Naive thymus-derived CD8-positive, alpha-beta T cell (primary cell): ENCODE results near the gene CASR. TPM values are rescaled to one million over a fixed set of nuclear protein-coding genes. Genes with fewer than 3 reads are reported as not detected.
A peak's percentile ranks its signal among the peaks of the same experiment; 100 is the strongest.
"Not testable (repeated sequence)": the region's sequence is repeated elsewhere in the genome, so short reads cannot be mapped to it uniquely, and the experiment has no call there.

ENCODE experiments used
- ATAC-seq, 2 donors: fragments of 150-1000 bp; cut with Tn5 transposase in 1 of 2; sonication (Bioruptor Pico), chemical (Tn5 transposase) in 1 of 2; 1 replicate in 1 of 2; 2 replicates in 1 of 2; pipeline ENCODE4 v1.10.0; 2021; ENCODE audit warnings: mild to moderate bottlenecking in 2 of 2, moderate library complexity in 2 of 2
- POLR2A ChIA-PET: fragments of 350-600 bp; sonication (Branson Sonifier 250); formaldehyde crosslinking; loops from one replicate; lab custom pipeline; 2021; ENCODE audit warnings: antibody characterized with exemption; lab: Charles Lee
- DNase-seq, 10 donors: peaks; one replicate each; pipeline versions ENCODE4 v3.0.0 to v3.0.0-alpha.2; 2020 to 2022
- H3K27ac Mint-ChIP-seq, 10 donors: one replicate each; pipeline ENCODE4 v1.8.0; 2020 to 2022; ENCODE audit warnings: mild to moderate bottlenecking in 10 of 10, mixed read lengths in 10 of 10, moderate library complexity in 4 of 10, inconsistent platforms in 1 of 10
- H3K27me3 Mint-ChIP-seq, 5 donors: one replicate each; pipeline ENCODE4 v1.8.0; 2021 to 2022; ENCODE audit warnings: mixed read lengths in 5 of 5
- H3K36me3 Mint-ChIP-seq, 3 donors: one replicate each; pipeline ENCODE4 v1.8.0; 2020 to 2022; ENCODE audit warnings: mixed read lengths in 3 of 3, mild to moderate bottlenecking in 2 of 3, inconsistent platforms in 1 of 3
- H3K4me1 Mint-ChIP-seq, 4 donors: one replicate each; pipeline ENCODE4 v1.8.0; 2021 to 2022; ENCODE audit warnings: mixed read lengths in 4 of 4
- H3K4me3 Mint-ChIP-seq, 10 donors: one replicate each; pipeline ENCODE4 v1.8.0; 2020 to 2022; ENCODE audit warnings: mild to moderate bottlenecking in 10 of 10, mixed read lengths in 10 of 10, moderate library complexity in 6 of 10, inconsistent platforms in 1 of 10
- H3K9me3 Mint-ChIP-seq, 9 donors: one replicate each; pipeline ENCODE4 v1.8.0; 2020 to 2022; ENCODE audit warnings: mixed read lengths in 9 of 9, mild to moderate bottlenecking in 3 of 9, inconsistent platforms in 1 of 9, moderate library complexity in 1 of 9
- polyA plus RNA-seq, 3 donors: library from polyadenylated mRNA; unstranded; fragments of 300-500 nt; fragmentation: Illumina TruSeq; gene quantifications; one replicate each; pipeline ENCODE4 v1.2.3, GENCODE V29; 2021
- total RNA-seq, 8 experiments: library from RNA in 2 of 8; stranded (reverse) in 2 of 8; gene quantifications; one replicate each; pipeline ENCODE4 v1.2.3 and lab custom pipeline; 2021 to 2026

CASR gene
- total and polyA plus RNA-seq, 5 experiments from 2014 or later: not detected

GRCh38 chr3:122186372-122186771 is 2.9 kb downstream of the CASR start:
- POLR2A ChIA-PET: no interaction called here
- Mint-ChIP-seq H3K27ac (no peak overlapping the region), H3K9me3 (no peaks in the 10 kb centered on the region), H3K36me3 (peaks cover 0 to 3% (median 0%) of the 10 kb centered on the region in 3 donors), H3K4me3 (no peak overlapping the region), H3K4me1 (peaks cover 4 to 16% (median 7%) of the 10 kb centered on the region in 4 donors), H3K27me3 (peaks cover 51 to 80% (median 61%) of the 10 kb centered on the region in 5 donors)
- ATAC-seq: no peak
- no peak for DNase-seq

- ATAC-seq (no peak), DNase-seq (no peak)
- Mint-ChIP-seq H3K27me3 (peaks cover 36 to 57% (median 44%) of the 10 kb centered on the region in 5 donors), H3K9me3 (no peaks in the 10 kb centered on the region), H3K4me1 (peaks cover under 1 to 12% (median 3%) of the 10 kb centered on the region in 4 donors), H3K4me3 (no peak overlapping the region), H3K36me3 (peaks cover 0 to under 1% (median 0%) of the 10 kb centered on the region in 3 donors), H3K27ac (no peak overlapping the region)
- POLR2A ChIA-PET: no interaction called here
Measured at GRCh38 chr3:122188737-122189136, 5.3 kb downstream of the CASR start.

DNA sequence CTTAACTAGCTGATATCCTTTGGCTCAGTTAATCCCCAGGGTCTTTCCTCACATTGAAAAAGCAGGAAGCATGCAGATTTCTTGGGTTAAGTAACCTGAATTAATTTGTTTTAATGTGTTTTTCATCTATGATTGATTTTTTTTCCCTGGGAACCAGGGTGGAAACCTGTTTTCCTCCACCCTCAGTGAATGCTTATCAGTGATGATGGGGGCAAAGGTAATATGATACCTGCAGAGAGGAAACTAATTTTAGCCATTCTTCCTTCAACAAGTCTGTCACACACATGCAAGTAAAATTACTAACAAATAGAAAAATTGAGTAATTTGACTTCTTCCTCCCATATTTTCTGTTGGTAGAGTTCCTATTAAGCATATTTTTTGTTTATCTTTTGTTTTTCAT is 5.9 kb downstream of the CASR start:
- peaks cover 35 to 52% (median 43%) of the 10 kb centered on the region in 5 donors for H3K27me3 Mint-ChIP-seq
- ATAC-seq: no peak
- no peak for DNase-seq
- H3K9me3 Mint-ChIP-seq: no peaks in the 10 kb centered on the region
- H3K4me1 Mint-ChIP-seq: peaks cover 0 to 9% (median 2%) of the 10 kb centered on the region in 4 donors
- POLR2A ChIA-PET: no interaction called here
- H3K27ac Mint-ChIP-seq: no peak overlapping the region
- H3K4me3 Mint-ChIP-seq: no peak overlapping the region
- no peaks in the 10 kb centered on the region for H3K36me3 Mint-ChIP-seq

DNA sequence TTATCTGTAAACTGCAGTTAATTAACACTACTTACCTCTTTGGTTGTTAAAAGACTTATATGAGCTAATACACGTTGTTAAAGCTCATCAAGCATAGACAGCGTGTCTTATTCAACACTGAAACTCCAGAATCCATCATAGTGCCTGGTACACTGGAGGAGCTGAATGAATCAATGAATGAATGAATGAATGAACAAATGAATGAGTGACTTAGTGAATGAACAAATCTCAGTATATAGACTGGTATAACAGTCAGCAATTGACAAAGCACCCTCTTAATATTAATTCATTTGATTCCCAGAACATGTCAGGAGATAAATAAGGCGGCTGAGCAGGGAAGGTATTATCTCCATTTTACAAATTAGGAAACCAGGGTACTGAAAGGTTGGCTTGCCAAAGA is 7.1 kb downstream of the CASR start:
- Mint-ChIP-seq H3K4me3 (no peak overlapping the region), H3K27ac (no peak overlapping the region), H3K4me1 (no peaks in the 10 kb centered on the region), H3K27me3 (peaks cover 26 to 42% (median 34%) of the 10 kb centered on the region in 5 donors), H3K36me3 (no peaks in the 10 kb centered on the region), H3K9me3 (no peaks in the 10 kb centered on the region)
- POLR2A ChIA-PET: no interaction called here
- DNase-seq (no peak), ATAC-seq (no peak)

GRCh38 chr3:122198966-122199365 is 15.5 kb downstream of the CASR start:
- Mint-ChIP-seq H3K27me3 (peaks cover 0 to 5% (median 1%) of the 10 kb centered on the region in 5 donors), H3K4me3 (no peak overlapping the region), H3K27ac (no peak overlapping the region), H3K36me3 (no peaks in the 10 kb centered on the region), H3K9me3 (peaks cover 0 to 3% (median 0%) of the 10 kb centered on the region in 9 donors), H3K4me1 (no peaks in the 10 kb centered on the region)
- POLR2A ChIA-PET: no interaction called here
- DNase-seq (no peak), ATAC-seq (no peak)

GRCh38 chr3:122199552-122199951 is 16.1 kb downstream of the CASR start:
- H3K27ac Mint-ChIP-seq: peak overlapping the region in 1 of 10 donors; percentile 29
- POLR2A ChIA-PET: no interaction called here
- H3K9me3 Mint-ChIP-seq: peaks cover 0 to 3% (median 0%) of the 10 kb centered on the region in 9 donors
- ATAC-seq (no peak), DNase-seq (no peak)
- peaks cover 0 to 4% (median 0%) of the 10 kb centered on the region in 3 donors for H3K36me3 Mint-ChIP-seq
- H3K4me3 Mint-ChIP-seq: no peak overlapping the region
- H3K4me1 Mint-ChIP-seq: no peaks in the 10 kb centered on the region
- H3K27me3 Mint-ChIP-seq: peaks cover 0 to 4% (median 1%) of the 10 kb centered on the region in 5 donors

- peaks cover 0 to 4% (median 1%) of the 10 kb centered on the region in 5 donors for H3K27me3 Mint-ChIP-seq
- H3K4me3 Mint-ChIP-seq: no peak overlapping the region
- H3K9me3 Mint-ChIP-seq: peaks cover 0 to 3% (median 0%) of the 10 kb centered on the region in 9 donors
- POLR2A ChIA-PET: no interaction called here
- no peak for DNase-seq
- peaks cover 0 to 4% (median 0%) of the 10 kb centered on the region in 3 donors for H3K36me3 Mint-ChIP-seq
- no peak for ATAC-seq
- no peak overlapping the region for H3K27ac Mint-ChIP-seq
- no peaks in the 10 kb centered on the region for H3K4me1 Mint-ChIP-seq
Measured at GRCh38 chr3:122200661-122201060, 17.2 kb downstream of the CASR start.

DNA sequence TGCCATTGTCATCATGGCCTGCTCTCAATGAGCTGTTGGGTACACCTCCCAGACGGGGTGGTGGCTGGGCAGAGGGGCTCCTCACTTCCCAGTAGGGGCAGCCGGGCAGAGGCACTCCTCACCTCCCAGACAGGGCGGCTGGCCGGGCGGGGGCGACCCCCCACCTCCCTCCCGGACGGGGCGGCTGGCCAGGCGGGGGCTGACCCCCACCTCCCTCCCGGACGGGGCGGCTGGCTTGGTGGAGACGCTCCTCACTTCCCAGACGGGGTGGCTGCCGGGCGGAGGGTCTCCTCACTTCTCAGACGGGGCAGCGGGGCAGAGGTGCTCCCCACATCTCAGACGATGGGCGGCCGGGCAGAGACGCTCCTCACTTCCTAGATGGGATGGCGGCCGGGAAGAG is 18.0 kb downstream of the CASR start:
- ATAC-seq, H3K4me3 Mint-ChIP-seq, H3K27ac Mint-ChIP-seq, H3K9me3 Mint-ChIP-seq, H3K36me3 Mint-ChIP-seq, POLR2A ChIA-PET, H3K27me3 Mint-ChIP-seq, H3K4me1 Mint-ChIP-seq, DNase-seq: not testable (repeated sequence)

DNA sequence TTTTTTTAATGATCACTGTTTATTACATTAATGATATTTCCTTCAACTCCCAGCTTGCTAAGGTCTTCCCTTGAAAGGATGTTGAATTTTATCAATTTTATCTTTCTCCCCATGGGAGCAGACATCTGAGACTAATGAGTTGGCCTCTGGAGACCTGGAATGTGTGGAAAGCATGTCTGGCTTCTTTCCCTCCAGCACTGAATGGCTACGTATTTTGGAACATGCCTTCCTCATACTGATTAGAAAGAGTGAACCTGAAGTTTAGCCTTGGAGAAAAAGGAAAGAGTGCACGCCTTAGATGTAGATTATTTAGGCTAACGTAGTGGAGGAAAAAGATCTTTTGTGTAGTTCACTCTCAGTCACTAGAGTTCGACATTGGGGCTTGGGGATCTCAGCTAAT is 25.1 kb downstream of the CASR start:
- H3K4me1 Mint-ChIP-seq: no peaks in the 10 kb centered on the region
- H3K4me3 Mint-ChIP-seq: no peak overlapping the region
- no peak overlapping the region for H3K27ac Mint-ChIP-seq
- H3K27me3 Mint-ChIP-seq: peaks cover 0 to 11% (median 2%) of the 10 kb centered on the region in 5 donors
- H3K9me3 Mint-ChIP-seq: peaks cover 0 to 2% (median 0%) of the 10 kb centered on the region in 9 donors
- DNase-seq: no peak
- peaks cover 0 to 4% (median 2%) of the 10 kb centered on the region in 3 donors for H3K36me3 Mint-ChIP-seq
- POLR2A ChIA-PET: no interaction called here
- no peak for ATAC-seq

GRCh38 chr3:122213650-122214049 is 30.2 kb downstream of the CASR start:
- POLR2A ChIA-PET: no interaction called here
- Mint-ChIP-seq H3K36me3 (no peaks in the 10 kb centered on the region), H3K4me1 (no peaks in the 10 kb centered on the region), H3K27me3 (peaks cover 10 to 17% (median 12%) of the 10 kb centered on the region in 5 donors), H3K9me3 (no peaks in the 10 kb centered on the region), H3K27ac (no peak overlapping the region), H3K4me3 (no peak overlapping the region)
- DNase-seq (no peak), ATAC-seq (no peak)

GRCh38 chr3:122214711-122215110 is 31.2 kb downstream of the CASR start:
- Mint-ChIP-seq H3K27me3 (peaks cover 10 to 26% (median 15%) of the 10 kb centered on the region in 5 donors), H3K27ac (no peak overlapping the region), H3K4me3 (no peak overlapping the region), H3K9me3 (no peaks in the 10 kb centered on the region), H3K36me3 (no peaks in the 10 kb centered on the region), H3K4me1 (no peaks in the 10 kb centered on the region)
- POLR2A ChIA-PET: no interaction called here
- DNase-seq (no peak), ATAC-seq (no peak)

GRCh38 chr3:122215592-122216298 is 32.3 kb downstream of the CASR start:
- POLR2A ChIA-PET: no interaction called here
- H3K27me3 Mint-ChIP-seq: peaks cover 15 to 34% (median 20%) of the 10 kb centered on the region in 5 donors
- no peaks in the 10 kb centered on the region for H3K4me1 Mint-ChIP-seq
- H3K36me3 Mint-ChIP-seq: peaks cover 0 to 4% (median 0%) of the 10 kb centered on the region in 3 donors
- no peak overlapping the region for H3K4me3 Mint-ChIP-seq
- H3K27ac Mint-ChIP-seq: no peak overlapping the region
- DNase-seq: no peak
- H3K9me3 Mint-ChIP-seq: no peaks in the 10 kb centered on the region
- no peak for ATAC-seq

GRCh38 chr3:122217901-122218300 is 34.4 kb downstream of the CASR start:
- DNase-seq (no peak), ATAC-seq (no peak)
- POLR2A ChIA-PET: no interaction called here
- H3K27me3 Mint-ChIP-seq: peaks cover 15 to 45% (median 24%) of the 10 kb centered on the region in 5 donors
- no peaks in the 10 kb centered on the region for H3K4me1 Mint-ChIP-seq
- peaks cover 0 to 4% (median 0%) of the 10 kb centered on the region in 9 donors for H3K9me3 Mint-ChIP-seq
- peaks cover 0 to 6% (median 0%) of the 10 kb centered on the region in 3 donors for H3K36me3 Mint-ChIP-seq
- no peak overlapping the region for H3K4me3 Mint-ChIP-seq
- no peak overlapping the region for H3K27ac Mint-ChIP-seq
